HepG2 (cell line): ENCODE data around the gene FNDC3B. TPM values are rescaled to one million over a fixed set of nuclear protein-coding genes. Genes with fewer than 3 reads are reported as not detected.

Experiments used
- ATAC-seq: fragments of 200-7000 bp; cut with Tn5 transposase; 3 replicates; pipeline ENCODE4 v1.9.1; 2020; ENCODE audit warnings: mild to moderate bottlenecking, moderate library complexity
- BruUV-seq: library from RNA; stranded (reverse); fragments of 400-500 nt; replicated peaks from 2 replicates; lab custom pipeline; 2021; lab: Mats Ljungman, UMichigan
- CTCF ChIA-PET: fragments of 300-600 bp; formaldehyde crosslinking; extraction: SDS; loops from one replicate; lab custom pipeline; 2021; ENCODE audit warnings: low total read pairs, inconsistent platforms, low intra/inter-chr PET ratio; lab: Yijun Ruan, JAX
- POLR2A ChIA-PET: fragments of 350-600 bp; sonication (Branson Sonifier 250); formaldehyde crosslinking; loops from one replicate; lab custom pipeline; 2020; ENCODE audit warnings: antibody characterized with exemption, inconsistent platforms; lab: Yijun Ruan, JAX
- DNase-seq: peaks from one replicate; pipeline ENCODE4 v3.0.0-alpha.2; 2015; ENCODE audit warnings: low spot score
- FAIRE-seq: peaks from 3 replicates; lab custom pipeline; 2011; peaks lifted over from hg19 to GRCh38; lab: Jason Lieb, UNC
- H2AFZ ChIP-seq: one replicate; pipeline ENCODE4 v1.6.1; 2011; ENCODE audit warnings: low read length, inconsistent platforms
- H3K27ac ChIP-seq: fragments of 300-600 bp; 3 replicates; pipeline ENCODE4 v1.8.0; 2011; ENCODE audit warnings: mixed run types, mild to moderate bottlenecking, mixed read lengths, low read length, inconsistent platforms; ENCODE audit not compliant: insufficient read depth; ENCODE audit errors: extremely low read length
- H3K27me3 ChIP-seq, 2 experiments: fragments of 200-600 bp in 1 of 2; 2 replicates in 1 of 2; 3 replicates in 1 of 2; pipeline versions ENCODE4 v1.6.0 to v1.8.0; 2011; ENCODE audit warnings: low read length in 2 of 2, mild to moderate bottlenecking in 2 of 2, moderate library complexity in 2 of 2, inconsistent platforms in 1 of 2; ENCODE audit not compliant: insufficient read depth in 2 of 2, control insufficient read depth in 1 of 2
- H3K36me3 ChIP-seq, 2 experiments: fragments of 200-600 bp in 1 of 2; replicated peaks in 1 of 2; 2 replicates in 1 of 2; 3 replicates in 1 of 2; pipeline versions ENCODE4 v1.5.1 to v1.8.0; 2011; ENCODE audit warnings: low read length in 2 of 2, inconsistent platforms in 1 of 2; ENCODE audit not compliant: insufficient read depth in 2 of 2, control insufficient read depth in 1 of 2
- H3K4me1 ChIP-seq: 2 replicates; pipeline ENCODE4 v1.5.1; 2012; ENCODE audit warnings: low read length, inconsistent platforms; ENCODE audit not compliant: insufficient read depth
- H3K4me2 ChIP-seq: 2 replicates; pipeline ENCODE4 v1.6.0; 2011; ENCODE audit warnings: low read depth, low read length, inconsistent platforms
- H3K4me3 ChIP-seq, 3 experiments: fragments of 200-600 bp in 1 of 3; sonication (generic), shearing (Covaris generic) in 1 of 3; replicated peaks in 1 of 3; 2 replicates each; pipeline ENCODE4 v1.5.1; 2011 to 2016; ENCODE audit warnings: low read length in 3 of 3, inconsistent platforms in 2 of 3, low read depth in 2 of 3, mild to moderate bottlenecking in 2 of 3, control low read depth in 1 of 3, mixed read lengths in 1 of 3; ENCODE audit not compliant: insufficient read depth in 1 of 3
- H3K79me2 ChIP-seq: one replicate; pipeline ENCODE4 v1.6.1; 2011; ENCODE audit warnings: low read length, inconsistent platforms; ENCODE audit not compliant: insufficient read depth
- H3K9ac ChIP-seq: 2 replicates; pipeline ENCODE4 v1.6.0; 2011; ENCODE audit warnings: mild to moderate bottlenecking, low read depth, low read length, inconsistent platforms; ENCODE audit not compliant: insufficient read depth
- H3K9me3 ChIP-seq: 2 replicates; pipeline ENCODE4 v1.5.1; 2012; ENCODE audit warnings: mild to moderate bottlenecking, low read length
- H4K20me1 ChIP-seq: 2 replicates; pipeline ENCODE4 v1.6.0; 2011; ENCODE audit warnings: inconsistent platforms, mild to moderate bottlenecking, low read length, moderate library complexity; ENCODE audit not compliant: insufficient read depth
- GABPA ChIP-seq, 2 experiments: IDR thresholded peaks; 2 replicates each; pipeline ENCODE4 v1.6.1; 2011 to 2016; ENCODE audit warnings: low read depth in 2 of 2, low read length in 1 of 2, missing biosample characterization in 1 of 2, missing genetic modification characterization in 1 of 2
- MED13 ChIP-seq: sonication (generic); formaldehyde crosslinking; IDR thresholded peaks from 2 replicates; pipeline ENCODE4 v1.5.0; 2020; ENCODE audit warnings: missing genetic modification reagents
- NFE2 ChIP-seq: sonication (generic); formaldehyde crosslinking; IDR thresholded peaks from 2 replicates; pipeline ENCODE4 v1.4.0; 2020; ENCODE audit warnings: missing genetic modification reagents
- PCBP2 ChIP-seq: fragments of 200-400 bp; formaldehyde crosslinking; optimal IDR thresholded peaks from 2 replicates; pipeline ENCODE3; 2018; ENCODE audit warnings: low read length, low read depth; ENCODE audit not compliant: poor library complexity, severe bottlenecking
- SMAD1 ChIP-seq: sonication (generic); formaldehyde crosslinking; IDR thresholded peaks from 2 replicates; pipeline ENCODE4 v1.4.0; 2020; ENCODE audit warnings: missing genetic modification reagents, low read depth, mild to moderate bottlenecking, borderline replicate concordance
- ZBTB33 ChIP-seq: sonication (generic); formaldehyde crosslinking; IDR thresholded peaks from 2 replicates; pipeline ENCODE4 v1.4.0; 2020; ENCODE audit warnings: missing genetic modification reagents
- ZNF280D ChIP-seq: sonication (generic); formaldehyde crosslinking; IDR thresholded peaks from 2 replicates; pipeline ENCODE4 v1.5.1; 2020; ENCODE audit warnings: mild to moderate bottlenecking, missing genetic modification reagents
- ZNF296 ChIP-seq: sonication (generic); formaldehyde crosslinking; conservative IDR thresholded peaks from 2 replicates; pipeline ENCODE4 v1.5.0; 2020; ENCODE audit warnings: mild to moderate bottlenecking, missing genetic modification reagents
- WGBS: methylation state at CpG from one replicate; pipeline ENCODE4 v1.1.6; 2017; ENCODE audit warnings: low lambda C conversion rate; 5-methylcytosine and 5-hydroxymethylcytosine counted together
- in situ Hi-C: cut with HindIII; loops from 2 replicates; pipeline ENCODE4 v1.10.0; 2017; ENCODE audit warnings: low pct_unique_long_range_greater_than_20kb; ENCODE audit not compliant: extremely low pct_ligation_motif_present
- intact Hi-C: fragments of 100-400 bp; cut with micrococcal nuclease; formaldehyde crosslinking; loops from one replicate; pipeline ENCODE4 v1.10.0; 2022; ENCODE audit not compliant: unreplicated experiment
- polyA plus RNA-seq, 8 experiments: library from polyadenylated mRNA; depleted of rRNA in 3 of 8; stranded (reverse) in 7 of 8; unstranded in 1 of 8; fragments of >200 nt; fragmentation: Illumina TruSeq in 4 of 8; extraction: Trizol in 4 of 8; gene quantifications; 2 replicates each; pipeline versions ENCODE4 v1.2.1 to v1.2.3, GENCODE V29; 2011 to 2016; ENCODE audit warnings: low read depth in 4 of 8, missing spikeins in 1 of 8, mixed read lengths in 1 of 8; ENCODE audit not compliant: insufficient read depth in 1 of 8
- total RNA-seq, 5 experiments: library from RNA; depleted of rRNA; stranded (reverse); fragments of >200 nt; fragmentation: Illumina TruSeq; extraction: Trizol; gene quantifications; 2 replicates each; pipeline ENCODE4 v1.2.3, GENCODE V29; 2016; ENCODE audit warnings: low read depth in 1 of 5
- TF ChIP-seq, protein P1 (sequence below): sonication (generic); formaldehyde crosslinking; IDR thresholded peaks from 2 replicates; pipeline ENCODE4 v1.8.0; 2022; ENCODE audit warnings: mild to moderate bottlenecking, missing genetic modification reagents, borderline replicate concordance
- TF ChIP-seq, protein P2 (sequence below): conservative IDR thresholded peaks from 2 replicates; pipeline ENCODE4 v1.6.1; 2018; ENCODE audit warnings: missing genetic modification reagents

The FNDC3B gene
- total and polyA plus RNA-seq, 2 of the 13 experiments (the other 11 are each of a cell fraction or from before 2014, with no cell fraction given): 74.8 to 103 TPM

DNA sequence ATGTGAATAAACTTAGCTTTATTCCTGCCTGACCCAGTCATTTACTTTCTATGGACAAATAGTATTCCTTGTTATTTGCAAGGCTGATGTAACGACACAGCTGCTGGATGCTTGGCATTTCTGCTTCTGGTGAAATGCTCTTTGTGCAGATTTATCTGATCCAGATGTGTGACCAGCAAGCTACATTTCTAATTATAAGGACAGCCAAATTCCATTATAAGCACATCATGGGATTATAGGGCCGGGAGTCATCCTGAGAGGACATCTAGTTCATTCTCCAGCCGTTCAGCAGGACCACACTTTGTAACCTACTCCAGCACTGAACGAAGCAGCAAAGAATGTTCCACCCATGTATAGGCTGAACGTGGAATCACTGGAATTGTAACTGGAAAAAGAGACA, 42.9 kb downstream of the FNDC3B start (continued):
- TF ChIP-seq, protein P1, sequence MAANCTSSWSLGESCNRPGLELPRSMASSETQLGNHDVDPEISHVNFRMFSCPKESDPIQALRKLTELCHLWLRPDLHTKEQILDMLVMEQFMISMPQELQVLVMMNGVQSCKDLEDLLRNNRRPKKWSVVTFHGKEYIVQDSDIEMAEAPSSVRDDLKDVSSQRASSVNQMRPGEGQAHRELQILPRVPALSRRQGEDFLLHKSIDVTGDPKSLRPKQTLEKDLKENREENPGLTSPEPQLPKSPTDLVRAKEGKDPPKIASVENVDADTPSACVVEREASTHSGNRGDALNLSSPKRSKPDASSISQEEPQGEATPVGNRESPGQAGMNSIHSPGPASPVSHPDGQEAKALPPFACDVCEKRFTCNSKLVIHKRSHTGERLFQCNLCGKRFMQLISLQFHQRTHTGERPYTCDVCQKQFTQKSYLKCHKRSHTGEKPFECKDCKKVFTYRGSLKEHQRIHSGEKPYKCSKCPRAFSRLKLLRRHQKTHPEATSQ: no peak

- DNase-seq (no peak), ATAC-seq (peak; percentile 5), FAIRE-seq (no peak)
- Histone ChIP-seq H4K20me1 (peaks cover 93% of the 10 kb centered on the region), H3K9ac (0 out of 2 replicates have a peak overlapping the region, but pooled peaks have one; percentile 27), H3K36me3 (peaks cover 6 to 9% of the 10 kb centered on the region in 2 experiments; a peak in 4 of 5 replicates), H2AFZ (no peak overlapping the region), H3K4me3 (peak overlapping the region in 1 of 3 experiments; percentile 8; a peak in 1 of 6 replicates), H3K4me1 (peaks cover 100% of the 10 kb centered on the region), H3K4me2 (peak overlapping the region; percentile 35), H3K27me3 (no peaks in the 10 kb centered on the region), H3K79me2 (peaks cover 100% of the 10 kb centered on the region), H3K27ac (peak overlapping the region; percentile 66), H3K9me3 (no peaks in the 10 kb centered on the region)
- ChIA-PET POLR2A (interaction anchor here (0.6 to 2.3 kb wide), 6 partner anchors 9 to 273 kb away, joined by 3 to 10 read pairs (median 4); partner anchors contain the start of gene PLD1), CTCF (no interaction called here)
- intact Hi-C loops: loop anchor here (5.0 kb wide), 1 partner anchor 41 kb away; no protein-coding TSS in a partner anchor
- in situ Hi-C loops: no loop called here
- no TSS peak for BruUV-seq
- 75% methylated on average over 5 of the region's 5 CpGs for WGBS
- TF ChIP-seq NFE2 (CRISPR knock-in tag): no peak
- no peak for TF ChIP-seq PCBP2
- TF ChIP-seq, protein P2, sequence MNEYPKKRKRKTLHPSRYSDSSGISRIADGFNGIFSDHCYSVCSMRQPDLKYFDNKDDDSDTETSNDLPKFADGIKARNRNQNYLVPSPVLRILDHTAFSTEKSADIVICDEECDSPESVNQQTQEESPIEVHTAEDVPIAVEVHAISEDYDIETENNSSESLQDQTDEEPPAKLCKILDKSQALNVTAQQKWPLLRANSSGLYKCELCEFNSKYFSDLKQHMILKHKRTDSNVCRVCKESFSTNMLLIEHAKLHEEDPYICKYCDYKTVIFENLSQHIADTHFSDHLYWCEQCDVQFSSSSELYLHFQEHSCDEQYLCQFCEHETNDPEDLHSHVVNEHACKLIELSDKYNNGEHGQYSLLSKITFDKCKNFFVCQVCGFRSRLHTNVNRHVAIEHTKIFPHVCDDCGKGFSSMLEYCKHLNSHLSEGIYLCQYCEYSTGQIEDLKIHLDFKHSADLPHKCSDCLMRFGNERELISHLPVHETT (CRISPR knock-in tag): no peak
- TF ChIP-seq SMAD1 (CRISPR knock-in tag): no peak
- TF ChIP-seq ZBTB33: peak; percentile 42; the same call in 1 of the 2 replicates
- no peak for TF ChIP-seq MED13
- 0 out of 2 replicates have a peak, but pooled peaks have one; percentile 63 for TF ChIP-seq ZNF280D
- TF ChIP-seq GABPA (IDR thresholded peaks at IDR 0.05; ENCODE audit: low read depth, low read length): no peak
- TF ChIP-seq GABPA (CRISPR knock-in tag; IDR thresholded peaks at IDR 0.05; ENCODE audit: low read depth): no peak
- TF ChIP-seq ZNF296 (CRISPR knock-in tag): no peak
These were observed 43.6 kb downstream of the FNDC3B start for GRCh38 chr3:172082820-172083513.
